NB4 (cell line): ENCODE data around the gene SEMA4G.

Experiments used
- MAX ChIP-seq: IDR thresholded peaks from 2 replicates; pipeline ENCODE4 v1.6.1; 2011; ENCODE audit warnings: low read depth, low read length
- POLR2A ChIP-seq: IDR thresholded peaks from 2 replicates; pipeline ENCODE4 v1.6.1; 2011; ENCODE audit warnings: mild to moderate bottlenecking; ENCODE audit not compliant: insufficient read length; ENCODE audit errors: extremely low read depth

DNA sequence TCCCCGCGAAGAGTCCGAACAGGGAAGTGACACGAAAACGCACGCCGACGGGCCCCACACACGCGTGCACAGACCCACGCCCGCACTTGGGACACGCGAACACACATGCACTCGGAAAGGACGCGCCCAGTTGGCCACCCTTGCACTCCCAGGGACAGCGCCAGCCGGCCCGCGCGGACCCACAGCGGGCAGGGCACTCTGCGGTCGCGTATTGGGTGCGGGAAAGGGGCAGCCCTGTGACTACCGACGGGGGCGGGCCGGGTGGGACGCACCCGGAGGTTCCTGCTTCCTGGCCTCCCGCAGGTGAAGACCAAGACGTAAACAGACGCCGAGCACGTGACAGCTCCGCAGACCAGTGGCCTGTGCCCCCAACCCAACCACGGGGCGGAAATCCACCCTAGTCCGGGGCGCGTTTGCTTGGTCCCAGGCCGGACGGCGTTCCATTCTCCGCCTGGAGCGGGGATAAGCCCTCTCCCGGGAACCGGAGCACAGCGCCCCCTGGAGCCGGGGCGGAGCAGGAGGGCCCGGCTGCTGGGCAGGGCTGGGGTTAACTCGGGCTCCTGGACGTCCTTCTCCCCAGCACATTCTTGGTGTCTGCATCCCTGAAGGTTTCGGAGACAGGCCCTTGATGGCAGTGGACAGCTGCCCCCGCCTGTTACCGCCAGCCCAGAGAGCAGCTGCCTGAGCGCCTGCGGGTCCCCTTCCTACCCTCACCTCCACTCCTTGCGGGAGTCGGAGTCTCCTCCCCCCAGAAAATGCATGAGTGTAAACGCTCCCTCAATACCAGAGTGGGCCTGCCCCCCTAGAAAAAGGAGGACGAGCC, 28.3 kb downstream of the SEMA4G start:
- TF ChIP-seq POLR2A (peak; percentile 19), MAX (peak; percentile 93)
